Erythroblast (primary cell): Measurements from ENCODE around the gene ANKRD23.

ENCODE experiments used
- GATA1 ChIP-seq: IDR thresholded peaks from 2 replicates; pipeline ENCODE4 v1.6.1; 2011; ENCODE audit warnings: low read depth, mild to moderate bottlenecking, control low read depth, low read length, moderate library complexity
- POLR2A ChIP-seq: IDR thresholded peaks from 2 replicates; pipeline ENCODE4 v1.6.1; 2011; ENCODE audit warnings: mild to moderate bottlenecking, low read length

DNA sequence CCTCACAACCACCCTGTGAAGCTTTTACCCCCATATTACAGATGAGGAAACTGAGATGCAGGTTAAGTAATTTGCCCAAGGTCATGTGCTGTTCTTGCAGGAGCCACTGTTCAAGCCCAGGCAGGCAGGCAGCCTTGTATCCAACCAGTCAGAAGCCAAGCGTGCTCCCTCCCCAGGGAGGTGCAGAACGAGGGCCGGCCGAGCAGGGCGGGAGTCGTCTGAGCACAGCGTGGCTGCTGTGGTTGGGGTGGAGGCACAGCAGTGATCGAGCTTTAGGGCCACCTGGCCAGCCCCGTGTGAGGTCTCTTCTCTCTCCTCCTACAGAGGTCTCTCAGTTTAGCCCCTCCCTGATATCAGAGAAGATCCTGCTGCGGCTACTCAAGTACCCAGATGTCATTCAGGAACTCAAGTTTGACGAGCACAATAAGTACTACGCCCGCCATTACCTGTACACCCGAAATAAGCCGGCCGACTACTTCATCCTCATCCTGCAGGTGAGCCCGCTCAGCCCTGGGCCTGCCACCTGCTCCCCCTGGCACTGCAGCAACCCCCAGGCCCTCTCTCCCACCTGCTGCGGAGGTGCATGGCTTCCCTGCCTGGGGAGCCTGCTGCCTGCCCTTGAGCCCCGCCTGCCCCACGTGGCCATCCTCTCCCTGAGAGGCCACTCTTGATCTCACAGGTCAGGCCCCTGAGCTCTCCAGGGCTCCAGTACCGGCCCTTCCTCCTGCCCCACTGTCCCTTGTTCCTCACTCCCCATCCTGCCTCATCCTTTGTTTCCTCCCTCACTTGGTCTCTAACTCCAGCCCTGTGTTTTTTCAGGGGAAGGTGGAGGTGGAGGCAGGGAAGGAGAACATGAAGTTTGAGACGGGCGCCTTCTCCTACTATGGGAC is 44.8 kb downstream of the ANKRD23 start:
- TF ChIP-seq POLR2A (no peak), GATA1 (no peak)
